NCI-H2107 (cell line): ENCODE results near the gene CLMP.

ENCODE experiments used
- DNase-seq: peaks from one replicate; lab custom pipeline; 2025; lab: John Stamatoyannopoulos, UW

CLMP gene, protein sequence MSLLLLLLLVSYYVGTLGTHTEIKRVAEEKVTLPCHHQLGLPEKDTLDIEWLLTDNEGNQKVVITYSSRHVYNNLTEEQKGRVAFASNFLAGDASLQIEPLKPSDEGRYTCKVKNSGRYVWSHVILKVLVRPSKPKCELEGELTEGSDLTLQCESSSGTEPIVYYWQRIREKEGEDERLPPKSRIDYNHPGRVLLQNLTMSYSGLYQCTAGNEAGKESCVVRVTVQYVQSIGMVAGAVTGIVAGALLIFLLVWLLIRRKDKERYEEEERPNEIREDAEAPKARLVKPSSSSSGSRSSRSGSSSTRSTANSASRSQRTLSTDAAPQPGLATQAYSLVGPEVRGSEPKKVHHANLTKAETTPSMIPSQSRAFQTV

DNA sequence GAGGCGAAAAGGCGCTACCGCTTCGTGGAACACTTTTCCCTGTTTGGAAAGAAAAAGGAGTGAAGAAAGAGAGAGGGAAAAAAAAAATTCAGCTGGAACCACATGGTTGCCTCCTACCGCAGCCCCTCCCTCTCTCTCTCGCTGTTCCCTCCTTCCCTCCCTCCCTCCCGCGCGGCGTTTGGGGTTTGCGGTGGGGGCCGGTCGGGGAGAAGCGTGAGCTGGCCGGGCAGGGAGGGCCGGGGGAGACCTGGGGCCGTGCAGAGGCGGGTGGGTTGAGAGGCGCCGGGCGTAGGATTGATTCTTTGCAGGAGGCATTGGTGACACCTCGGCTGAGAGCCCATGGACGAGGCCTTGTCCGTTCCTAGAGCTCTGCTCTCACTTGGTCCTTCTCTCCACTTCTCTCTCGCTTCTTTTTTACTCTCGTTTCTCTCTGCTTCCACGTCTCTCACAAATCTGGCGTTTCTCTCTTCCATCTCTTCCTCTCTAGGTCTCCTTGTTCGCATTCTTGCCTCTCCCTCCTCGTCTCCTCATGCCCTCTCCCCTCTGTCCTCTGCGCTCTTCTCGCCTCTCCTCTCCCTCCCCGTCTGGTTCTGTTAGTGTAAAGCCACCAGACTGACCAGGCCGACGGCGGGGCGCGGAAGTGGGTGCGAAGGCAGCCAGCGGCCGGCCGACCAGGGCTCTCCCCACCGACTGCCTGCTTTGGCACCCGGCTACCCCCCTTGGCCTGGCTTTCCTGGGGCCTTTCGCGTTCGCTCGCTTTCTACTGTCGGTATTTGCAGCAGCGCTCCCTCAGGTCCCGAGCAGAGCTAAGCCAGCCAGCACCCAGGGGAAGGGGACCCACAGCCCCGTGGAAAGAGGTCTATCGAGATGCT lies at the start of gene CLMP:
CLMP (minus strand) TSS at position 61 of the 872 bp plus-strand sequence. CDS start 308 bp downstream, outside the sequence.
- no peak for DNase-seq

DNA sequence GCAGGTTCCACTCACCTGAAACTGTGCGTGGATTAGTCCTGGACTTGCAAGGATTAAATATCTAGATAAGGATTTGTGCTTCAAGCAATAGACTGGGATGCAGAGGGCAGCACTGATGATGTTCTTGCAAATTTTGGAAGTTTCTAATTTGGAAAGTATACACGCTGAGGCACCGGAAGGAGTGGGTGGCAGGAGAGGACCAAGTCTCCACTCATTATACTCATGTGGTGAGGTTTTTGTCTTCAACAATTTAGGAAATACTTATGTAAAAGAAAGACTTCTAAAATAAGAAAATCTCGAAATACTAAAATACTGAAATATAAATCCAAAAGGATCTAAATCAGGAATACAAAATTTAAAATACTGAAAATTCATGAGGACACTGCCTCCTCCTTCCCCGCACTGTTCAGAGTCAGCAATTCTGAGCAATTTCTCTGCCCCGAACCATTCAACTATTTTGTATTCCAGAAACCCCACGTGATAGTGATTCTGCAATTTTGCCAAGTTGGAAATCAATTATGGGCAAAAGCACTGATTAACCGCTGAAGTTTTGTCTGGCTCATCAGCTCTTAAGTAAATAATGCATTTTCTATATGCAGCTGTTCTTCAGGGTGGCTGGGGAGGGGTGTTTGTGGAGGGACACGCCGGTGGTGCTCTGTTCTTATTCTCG lies 47.0 kb upstream of the CLMP start:
- DNase-seq, result no peak

DNA sequence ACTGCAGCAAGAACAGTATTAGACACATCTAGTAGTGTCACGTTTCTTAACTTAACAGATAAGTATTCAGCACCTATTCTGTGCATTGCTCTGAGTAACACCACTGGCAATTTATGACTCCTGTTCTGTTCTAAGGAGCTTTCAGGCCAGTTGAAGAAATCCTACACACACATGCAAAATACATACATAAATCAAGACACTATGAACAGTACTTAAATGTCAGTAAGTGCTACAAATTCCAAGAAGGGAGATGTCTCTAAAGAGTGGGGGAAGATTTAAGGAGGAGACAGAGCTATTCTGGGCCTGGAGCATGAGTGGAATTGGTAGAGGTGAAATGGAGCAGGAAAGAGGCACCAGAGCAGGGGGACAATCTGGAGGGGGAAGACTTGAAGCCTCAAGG lies 46.2 kb upstream of the CLMP start:
- no peak for DNase-seq

DNA sequence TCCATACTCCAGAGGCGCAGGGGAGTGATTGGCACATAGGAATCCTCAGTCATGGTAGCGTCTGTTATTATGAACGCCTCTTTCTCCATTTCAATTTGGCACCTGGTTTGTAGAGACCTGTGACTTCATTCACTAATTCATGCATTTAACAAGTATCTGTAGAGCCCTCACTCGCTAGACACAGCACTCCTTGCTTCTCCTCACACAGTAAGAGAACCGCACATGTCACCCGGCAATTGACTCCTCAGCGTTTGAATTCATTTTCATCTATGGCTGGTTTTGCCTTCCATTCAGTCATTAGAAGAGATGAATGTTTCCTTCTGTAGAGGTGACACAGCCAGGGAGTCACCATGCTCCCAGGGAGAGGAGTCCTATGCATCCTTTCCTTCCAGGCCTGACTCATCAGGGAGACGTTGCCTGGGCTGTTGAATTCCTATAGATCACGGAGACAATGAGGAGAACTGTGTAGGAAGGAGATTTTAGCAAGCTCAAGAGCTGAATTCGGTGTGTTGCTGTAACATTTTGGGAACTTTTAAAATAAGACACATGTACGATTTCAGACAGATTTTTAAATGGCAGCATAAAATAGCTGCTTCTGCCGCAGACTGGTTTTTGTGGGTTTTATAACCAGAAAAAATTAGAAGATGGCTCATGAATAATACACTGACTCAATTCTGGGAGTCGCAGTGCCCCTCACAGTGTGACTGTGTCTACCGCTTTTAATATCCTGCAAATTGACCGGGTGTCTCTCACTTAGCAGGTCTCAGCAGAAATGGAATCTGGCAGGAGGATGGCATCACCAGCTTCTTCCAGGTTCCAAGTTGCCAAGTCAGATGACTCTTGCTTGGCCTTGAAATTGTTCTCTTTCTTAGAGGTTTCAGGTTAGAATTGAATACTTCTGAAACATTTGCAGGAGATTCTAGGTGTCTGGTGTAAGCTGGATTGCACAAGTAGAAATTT lies 44.4 kb upstream of the CLMP start:
- DNase-seq, result no peak

DNA sequence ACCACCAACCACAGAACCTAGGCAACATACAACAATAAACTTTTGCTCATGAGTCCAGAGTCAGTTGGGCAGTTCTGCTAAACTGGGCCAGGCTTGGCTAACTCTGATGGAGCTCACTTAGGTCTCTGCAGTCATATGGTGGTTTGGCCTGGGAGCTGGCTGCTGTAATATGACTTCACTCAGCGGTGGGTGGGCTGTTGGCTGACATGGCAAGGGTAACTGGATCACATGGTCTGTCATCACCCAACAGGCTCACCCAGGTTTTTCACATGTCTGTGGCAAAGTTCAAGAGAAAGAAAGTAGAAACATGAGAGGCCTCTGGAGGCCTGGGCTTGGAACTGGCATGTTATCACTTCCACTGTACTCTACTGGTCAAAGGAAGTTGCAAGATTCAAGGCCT lies 43.2 kb upstream of the CLMP start:
- DNase-seq, result no peak

DNA sequence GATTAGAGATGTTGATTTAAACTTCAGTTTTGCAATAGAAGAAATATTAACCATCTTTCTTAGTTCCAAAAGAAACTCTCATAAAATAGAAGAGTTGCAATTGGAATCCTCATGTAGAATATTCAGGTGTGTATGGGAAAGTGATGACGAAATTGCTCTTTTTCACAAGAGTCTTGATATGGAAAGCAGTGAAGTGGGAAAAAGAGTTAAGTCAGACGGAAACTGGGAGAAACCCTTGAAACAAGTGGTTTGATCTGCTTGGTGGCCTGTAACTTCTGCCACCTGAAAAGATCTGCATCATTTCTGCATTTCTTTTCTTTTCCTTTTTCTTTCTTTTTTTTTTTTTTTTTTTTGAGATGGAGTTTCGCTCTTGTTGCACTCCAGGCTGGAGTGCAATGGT lies 41.8 kb upstream of the CLMP start:
- DNase-seq, result no peak

DNA sequence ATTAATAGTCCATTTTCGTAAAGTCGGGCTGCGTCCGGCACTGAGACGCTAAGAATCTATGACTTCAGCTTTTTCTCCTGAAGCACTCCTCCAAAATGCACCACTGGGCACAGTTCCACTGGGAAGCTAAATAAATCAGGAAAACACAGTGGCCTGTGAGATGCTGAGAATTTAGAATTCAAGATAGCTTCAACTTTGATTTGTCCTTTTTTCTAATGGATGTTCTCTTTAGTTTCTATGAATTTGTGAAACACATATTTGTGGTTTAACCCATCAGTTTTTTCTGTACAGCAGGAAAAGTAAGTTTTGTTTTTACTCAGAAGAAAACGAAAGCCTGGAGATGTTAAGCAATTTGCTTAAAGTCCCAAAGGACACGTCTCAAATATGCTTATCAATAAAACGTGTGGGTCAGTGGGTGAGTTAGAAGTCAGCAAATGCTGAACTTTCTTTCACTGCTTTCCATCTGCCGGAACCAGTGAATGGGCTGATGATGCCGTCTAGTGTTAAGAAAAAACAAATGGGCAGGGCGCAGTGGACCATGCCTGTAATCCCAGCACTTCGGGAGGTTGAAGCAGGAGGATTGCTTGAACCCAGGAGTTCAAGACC lies 40.7 kb upstream of the CLMP start:
- no peak for DNase-seq

DNA sequence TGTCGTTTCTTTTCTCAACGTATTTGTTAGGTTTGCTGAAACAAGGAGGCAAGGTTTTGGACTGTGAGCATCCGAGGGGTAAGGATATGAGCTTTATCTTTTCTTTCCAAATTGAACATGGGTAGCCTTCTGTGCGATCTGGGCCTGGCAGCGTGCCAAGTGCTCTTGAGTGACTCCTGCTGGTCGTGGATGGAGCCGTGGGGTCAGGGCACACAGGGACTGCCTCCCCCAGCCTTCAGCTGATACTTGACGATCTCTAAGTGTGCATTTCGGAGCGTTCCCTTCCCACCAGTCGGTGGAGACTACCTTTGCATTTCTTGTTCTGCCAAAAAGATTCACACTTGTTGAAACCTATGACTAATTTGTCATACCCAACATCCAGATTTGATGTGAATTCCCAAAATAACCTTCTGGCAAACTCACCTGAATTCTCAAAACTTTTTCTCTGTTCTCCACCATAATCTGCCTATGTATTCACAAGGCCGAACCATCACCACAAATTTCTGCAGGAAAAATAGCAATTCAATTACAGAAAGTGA lies 40.1 kb upstream of the CLMP start:
- DNase-seq, result no peak

DNA sequence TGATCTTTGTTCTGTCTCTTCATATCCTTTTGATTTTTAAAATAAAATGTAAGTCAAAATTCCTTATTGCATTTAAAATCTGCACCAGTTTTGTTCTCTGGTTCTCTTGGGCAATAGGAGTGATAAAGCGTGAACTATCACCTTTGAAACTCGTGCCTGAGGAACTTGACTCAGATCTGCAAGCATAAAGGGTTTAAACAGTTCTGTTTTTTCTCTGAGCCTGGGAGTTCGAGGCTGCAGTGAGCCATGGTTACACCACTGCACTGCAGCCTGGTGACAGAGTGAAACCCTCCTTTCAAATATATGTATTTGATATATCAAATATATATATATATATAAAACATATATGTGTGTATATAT lies 38.9 kb upstream of the CLMP start:
- DNase-seq, result no peak

DNA sequence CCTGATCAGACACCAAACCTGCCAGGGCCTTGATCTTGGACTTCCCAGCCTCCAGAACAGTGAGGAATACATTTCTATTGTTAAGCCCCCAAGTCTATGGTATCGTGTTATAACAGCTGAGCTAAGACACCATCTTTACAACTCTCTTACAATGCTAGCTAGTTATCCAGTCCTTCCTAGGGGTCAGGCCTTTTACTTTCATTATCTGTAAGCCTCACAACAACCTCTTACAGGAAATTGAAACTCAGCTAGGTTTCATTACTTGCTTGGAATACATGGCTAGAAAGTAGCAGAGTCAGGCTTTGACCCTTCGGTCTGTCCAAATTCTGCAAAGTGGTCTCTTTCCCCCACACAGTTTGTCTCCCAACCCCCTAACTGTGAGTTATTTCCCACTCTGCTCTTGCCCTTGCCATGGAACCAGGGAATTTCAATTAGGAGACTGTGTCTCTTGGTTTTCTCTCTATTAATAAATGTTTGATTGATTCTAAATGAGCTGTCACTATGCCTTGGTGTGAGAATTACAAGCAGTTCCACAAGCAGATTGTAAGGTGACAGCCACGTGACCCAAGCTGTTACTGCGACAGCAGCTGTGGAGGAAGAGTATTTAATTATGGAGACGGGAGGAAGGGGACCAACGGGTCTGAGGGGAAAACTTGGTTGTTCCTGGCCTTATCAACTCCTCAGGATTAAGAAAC lies 38.4 kb upstream of the CLMP start:
- DNase-seq, result no peak

DNA sequence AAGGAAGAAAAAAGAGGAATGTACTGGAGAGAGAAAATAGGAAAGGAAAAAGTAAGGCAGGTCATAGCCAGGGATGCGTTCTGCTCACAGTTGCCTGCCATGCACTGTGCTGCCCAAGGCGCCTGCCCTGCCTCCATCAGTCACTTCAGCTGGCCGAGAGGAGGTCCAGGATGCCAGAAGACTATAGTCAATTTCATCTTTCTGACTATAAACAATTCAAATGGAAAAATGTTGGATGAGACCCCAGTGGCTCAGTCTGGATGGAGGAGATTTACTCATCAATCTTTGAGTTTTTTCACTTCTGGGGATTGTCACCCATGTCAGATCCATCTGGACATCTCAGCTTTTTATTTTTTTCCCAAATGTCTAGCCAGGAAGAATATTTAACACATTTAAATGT lies 36.7 kb upstream of the CLMP start:
- no peak for DNase-seq

DNA sequence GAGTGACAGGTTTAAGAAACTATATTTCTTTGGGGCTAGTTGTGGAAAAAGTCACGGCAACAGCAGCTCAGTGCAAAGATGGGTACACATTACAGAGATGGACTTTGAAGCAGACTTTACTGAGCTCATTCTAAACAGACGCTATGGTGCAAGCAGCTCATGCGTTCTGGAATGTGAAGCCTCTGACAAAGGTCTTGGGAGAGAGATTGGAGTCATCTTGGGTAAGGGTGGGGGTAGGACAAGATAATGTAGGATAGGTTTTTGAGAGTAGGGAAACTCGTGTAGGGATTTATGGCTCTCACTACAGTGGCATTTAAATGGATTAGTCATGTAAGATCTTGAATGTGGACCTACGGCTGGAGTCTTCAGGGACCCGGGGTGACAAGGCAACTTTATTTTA lies 36.2 kb upstream of the CLMP start:
- no peak for DNase-seq

DNA sequence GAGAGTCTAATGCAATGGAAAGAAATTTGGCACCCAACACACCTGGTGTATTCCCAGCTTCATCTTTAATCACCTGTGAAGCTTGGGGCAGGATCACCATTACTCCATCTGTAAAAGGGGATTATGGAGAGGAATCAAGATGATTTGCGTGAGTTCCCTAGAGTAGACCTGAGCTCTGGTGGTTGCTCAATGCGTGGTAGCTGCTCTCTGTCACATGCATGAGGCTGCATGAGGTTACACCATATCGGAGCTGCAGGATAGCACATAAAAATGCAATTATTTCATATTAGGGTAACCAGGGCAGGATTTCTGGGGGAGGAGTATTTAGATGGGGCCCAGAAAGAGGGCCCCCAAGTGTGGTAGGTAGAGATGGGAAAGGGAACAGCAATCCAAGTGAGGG lies 35.3 kb upstream of the CLMP start:
- DNase-seq, result no peak

DNA sequence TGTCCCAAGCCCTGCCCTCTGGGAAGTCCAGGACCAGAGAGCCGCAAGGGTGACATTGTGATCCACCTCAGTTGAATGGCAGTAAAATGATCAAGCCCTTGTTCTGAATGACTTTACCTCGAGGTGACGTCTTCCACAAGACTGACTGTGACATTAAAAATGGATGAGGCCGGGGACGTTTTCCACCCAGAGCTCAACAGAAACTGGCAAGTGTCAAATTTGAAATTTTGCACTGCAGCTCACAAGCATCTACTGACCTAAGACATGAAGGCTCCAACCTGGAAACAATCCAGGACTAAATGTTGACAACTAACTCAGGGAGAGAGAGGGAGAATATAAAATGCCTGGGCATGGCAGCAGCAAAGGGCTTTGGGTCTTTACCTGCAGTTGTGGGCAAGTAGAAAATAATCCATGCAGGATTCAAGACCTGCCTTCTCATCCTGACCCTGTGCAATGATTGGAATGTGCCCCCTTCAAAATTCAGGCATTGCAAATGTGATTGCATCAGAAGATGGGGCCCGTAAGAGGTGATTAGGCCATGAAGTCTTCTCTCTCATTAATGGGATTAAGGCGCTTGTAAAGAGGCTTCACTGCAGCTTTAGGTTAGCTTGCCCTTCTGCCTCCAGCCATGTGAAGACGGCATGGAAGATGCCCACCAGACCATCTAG lies 33.6 kb upstream of the CLMP start:
- no peak for DNase-seq

DNA sequence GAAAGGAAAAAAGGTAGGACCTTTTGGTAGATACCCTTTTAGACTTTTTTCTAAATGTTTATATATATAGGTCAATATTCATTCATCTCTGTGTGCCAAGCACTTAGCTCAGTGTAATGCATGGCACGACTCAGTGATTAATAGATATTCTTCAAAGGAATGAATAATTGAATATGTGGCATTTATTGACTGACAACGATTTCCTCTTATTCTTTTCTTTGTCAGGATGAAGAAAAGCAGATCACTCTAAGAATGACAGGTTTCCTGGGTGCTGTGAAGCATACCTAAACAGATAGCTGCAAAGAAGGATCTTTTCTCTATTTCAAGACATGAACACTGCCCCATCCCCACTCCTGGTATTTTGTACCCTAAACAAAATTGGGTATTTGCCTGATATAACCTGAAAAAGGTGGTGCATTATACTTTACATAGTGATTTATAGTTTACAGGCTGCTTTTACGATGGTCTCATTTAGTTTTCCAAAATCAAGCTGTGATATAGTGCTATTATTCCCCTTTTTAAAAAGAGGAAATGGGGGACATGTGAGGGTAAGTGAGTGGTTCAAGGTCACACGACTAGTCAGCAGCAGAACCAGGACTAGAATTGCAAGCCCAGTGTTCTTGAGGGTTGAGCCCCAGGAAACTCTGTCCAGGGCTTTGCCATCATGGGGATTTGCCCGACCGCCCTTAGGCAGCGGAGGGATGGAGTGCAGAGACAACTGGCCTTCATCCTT lies 32.9 kb upstream of the CLMP start:
- no peak for DNase-seq

DNA sequence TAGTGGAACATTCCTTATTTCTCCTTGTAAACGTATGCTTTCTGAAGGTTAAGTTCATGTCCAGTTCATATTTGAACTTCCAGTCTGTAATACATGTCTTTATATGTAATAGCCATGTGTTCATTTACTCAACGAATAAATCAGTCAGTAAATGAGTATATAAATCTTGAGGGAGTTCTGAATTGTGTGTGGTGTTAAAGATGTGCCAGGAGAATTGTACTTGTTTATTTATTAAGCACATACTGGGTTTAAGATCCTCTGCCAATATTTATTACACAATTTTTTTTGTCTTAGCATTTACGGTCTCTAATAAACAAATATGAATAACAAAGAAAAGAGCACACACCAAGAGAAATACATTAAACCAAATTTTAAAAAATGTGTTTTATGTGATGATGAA lies 26.5 kb upstream of the CLMP start:
- no peak for DNase-seq

DNA sequence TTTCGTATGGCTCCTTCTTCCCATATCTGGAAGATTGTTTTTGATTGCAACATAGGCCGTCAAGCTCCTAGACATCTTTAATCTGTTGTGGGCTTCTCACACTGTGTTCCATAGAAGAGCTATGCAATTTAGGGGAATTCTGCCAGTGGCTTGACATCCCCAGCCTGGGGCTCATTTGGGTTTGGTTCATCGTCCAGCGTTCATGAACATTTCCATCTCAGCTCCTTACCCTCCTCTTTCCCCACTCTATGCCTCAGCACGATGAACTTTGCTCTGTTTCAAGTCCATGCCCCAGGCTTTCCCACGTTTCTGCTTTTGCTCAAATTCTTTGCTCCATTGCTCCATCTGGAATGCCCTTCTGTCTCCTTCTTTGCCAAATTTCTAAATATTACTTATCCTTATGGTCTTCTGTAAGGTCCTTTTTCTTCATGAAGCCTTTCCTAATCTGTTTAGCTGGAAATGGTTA lies 26.1 kb upstream of the CLMP start:
- DNase-seq, result no peak

DNA sequence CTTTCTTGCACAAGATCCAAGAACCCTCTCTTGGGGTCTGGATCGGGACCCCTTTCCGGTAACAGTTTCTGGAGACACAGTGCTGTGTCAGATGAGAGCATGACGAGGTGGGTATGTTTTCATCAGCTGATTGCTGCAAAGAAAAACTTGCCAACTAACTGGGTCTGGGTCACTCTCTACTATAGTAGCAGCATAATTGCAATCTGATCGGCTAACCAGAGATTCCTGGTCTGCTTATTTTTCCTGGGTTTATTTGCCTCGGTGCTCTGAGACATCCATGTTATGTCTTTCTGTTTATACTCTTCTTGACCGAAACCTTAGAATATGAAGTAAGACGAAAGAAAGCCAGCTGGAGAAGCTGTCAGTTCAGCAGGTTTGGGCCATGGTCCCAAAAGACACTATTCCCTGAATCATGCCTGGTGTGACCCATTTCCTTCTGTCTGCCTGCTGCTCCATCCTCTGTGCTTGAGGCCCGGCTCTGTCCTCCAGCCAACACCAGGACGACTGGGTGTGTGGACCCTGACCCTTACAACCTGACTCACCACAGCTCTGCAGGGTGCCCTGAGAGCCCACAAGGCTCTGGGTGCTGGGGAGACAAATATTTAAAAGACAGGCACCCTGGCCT lies 24.1 kb upstream of the CLMP start:
- no peak for DNase-seq

DNA sequence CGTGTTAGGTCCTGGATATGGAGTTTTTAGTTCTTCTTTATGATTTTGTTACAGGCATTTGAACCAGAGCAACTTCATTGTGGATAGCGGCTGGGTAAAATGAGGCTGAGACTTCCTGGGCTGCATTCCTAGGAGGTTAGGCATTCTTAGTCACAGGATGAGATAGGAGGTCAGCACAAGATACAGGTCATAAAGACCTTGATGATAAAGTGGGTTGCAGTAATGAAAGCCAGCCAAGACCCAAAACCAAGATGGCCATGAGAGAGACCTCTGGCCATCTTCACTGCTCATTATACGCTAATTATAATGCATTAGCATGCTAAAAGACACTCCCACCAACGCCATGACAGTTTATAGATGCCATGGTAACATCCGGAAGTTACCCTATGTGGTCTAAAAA lies 23.4 kb upstream of the CLMP start:
- DNase-seq, result no peak
